ENCODE results near the gene DAGLA.

DNA sequence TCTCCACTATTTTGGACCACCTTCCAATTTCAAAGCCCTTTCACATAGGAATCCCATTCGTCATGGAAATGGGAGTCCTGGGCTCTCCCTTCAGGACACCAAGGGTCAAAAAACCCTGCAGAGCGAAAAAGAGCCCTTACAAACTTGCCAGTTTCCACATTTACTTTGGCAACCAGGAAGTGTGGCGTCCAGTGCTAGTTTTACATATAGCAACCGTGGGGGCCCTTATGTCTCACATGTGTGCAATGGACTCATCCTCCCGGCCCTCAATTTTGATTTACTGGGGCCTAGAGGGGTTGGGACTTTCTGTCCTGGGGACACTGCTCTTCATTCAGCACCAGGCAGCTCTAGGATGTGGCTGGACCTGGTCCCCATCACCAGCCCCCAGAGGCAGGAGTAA lies 33.7 kb downstream of the DAGLA start:
- TF ChIP-seq, protein P1, sequence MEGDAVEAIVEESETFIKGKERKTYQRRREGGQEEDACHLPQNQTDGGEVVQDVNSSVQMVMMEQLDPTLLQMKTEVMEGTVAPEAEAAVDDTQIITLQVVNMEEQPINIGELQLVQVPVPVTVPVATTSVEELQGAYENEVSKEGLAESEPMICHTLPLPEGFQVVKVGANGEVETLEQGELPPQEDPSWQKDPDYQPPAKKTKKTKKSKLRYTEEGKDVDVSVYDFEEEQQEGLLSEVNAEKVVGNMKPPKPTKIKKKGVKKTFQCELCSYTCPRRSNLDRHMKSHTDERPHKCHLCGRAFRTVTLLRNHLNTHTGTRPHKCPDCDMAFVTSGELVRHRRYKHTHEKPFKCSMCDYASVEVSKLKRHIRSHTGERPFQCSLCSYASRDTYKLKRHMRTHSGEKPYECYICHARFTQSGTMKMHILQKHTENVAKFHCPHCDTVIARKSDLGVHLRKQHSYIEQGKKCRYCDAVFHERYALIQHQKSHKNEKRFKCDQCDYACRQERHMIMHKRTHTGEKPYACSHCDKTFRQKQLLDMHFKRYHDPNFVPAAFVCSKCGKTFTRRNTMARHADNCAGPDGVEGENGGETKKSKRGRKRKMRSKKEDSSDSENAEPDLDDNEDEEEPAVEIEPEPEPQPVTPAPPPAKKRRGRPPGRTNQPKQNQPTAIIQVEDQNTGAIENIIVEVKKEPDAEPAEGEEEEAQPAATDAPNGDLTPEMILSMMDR (IDR thresholded peaks at IDR 0.05; ENCODE audit: insufficient read depth, low read length, poor library complexity, severe bottlenecking) = no peak
- no peak for TF ChIP-seq EZH2phosphoT487 (conservative IDR thresholded peaks at IDR 0.05; ENCODE audit: low read length)

Data from SU-DHL-6 (cell line).